Endometrial microvascular endothelial cells (primary cell): ENCODE measurements around the gene KRT2. TPM values are rescaled to one million over a fixed set of nuclear protein-coding genes. Genes with fewer than 3 reads are reported as not detected.

Experiments
- in situ Hi-C: cut with HindIII; loops from 2 replicates; pipeline ENCODE4 v1.10.0; 2017; ENCODE audit warnings: low sequenced_read_pairs, low pct_unique_long_range_greater_than_20kb; ENCODE audit errors: inconsistent ontology term
- total RNA-seq: library from RNA; depleted of rRNA; stranded (reverse); fragments of >200 nt; gene quantifications from one replicate; pipeline ENCODE4 v1.2.3, GENCODE V29; 2015; ENCODE audit errors: inconsistent ontology term

Gene KRT2
- total RNA-seq, 1 donor from 2014 or later, result not detected

GRCh38 chr12:52608826-52609630, 43.0 kb downstream of the KRT2 start:
- in situ Hi-C loops, result no loop called here

GRCh38 chr12:52608161-52608560, 43.9 kb downstream of the KRT2 start:
- in situ Hi-C loops, result no loop called here

GRCh38 chr12:52607314-52607713, 44.7 kb downstream of the KRT2 start:
- in situ Hi-C loops, result no loop called here

GRCh38 chr12:52606581-52607218, 45.3 kb downstream of the KRT2 start:
- in situ Hi-C loops, result no loop called here

GRCh38 chr12:52606096-52606495, 45.9 kb downstream of the KRT2 start:
- in situ Hi-C loops, result no loop called here

GRCh38 chr12:52605542-52605941, 46.5 kb downstream of the KRT2 start:
- in situ Hi-C loops, result no loop called here

- in situ Hi-C loops, result no loop called here
Measured at GRCh38 chr12:52604859-52605258, 47.2 kb downstream of the KRT2 start.

- in situ Hi-C loops, result no loop called here
Measured at GRCh38 chr12:52603314-52603713, 48.7 kb downstream of the KRT2 start.

- in situ Hi-C loops, result no loop called here
Measured at GRCh38 chr12:52602552-52602951, 49.5 kb downstream of the KRT2 start.

- in situ Hi-C loops, result no loop called here
Measured at GRCh38 chr12:52601671-52602070, 50.3 kb downstream of the KRT2 start.

GRCh38 chr12:52600941-52601481, 51.0 kb downstream of the KRT2 start, which contains the start of gene KRT72:
Gene KRT72, minus strand, starts transcription at chr12:52601463. Its CDS starts 11 bp downstream, at chr12:52601452.
- in situ Hi-C loops, result no loop called here

- in situ Hi-C loops, result no loop called here
Measured at GRCh38 chr12:52600475-52600874, 51.5 kb downstream of the KRT2 start.

- in situ Hi-C loops, result no loop called here
Measured at GRCh38 chr12:52600071-52600470, 51.9 kb downstream of the KRT2 start.

- in situ Hi-C loops, result no loop called here
Measured at GRCh38 chr12:52598966-52599365, 53.0 kb downstream of the KRT2 start.

Other genes starting within 250 kb of the KRT2 start
- gene KRT82, start 245.9 kb downstream of the KRT2 start, total RNA-seq, result not detected
- gene KRT75, start 217.8 kb downstream of the KRT2 start, total RNA-seq, result not detected
- not detected for gene KRT6B, start 200.1 kb downstream of the KRT2 start, total RNA-seq
- gene KRT6C, start 178.4 kb downstream of the KRT2 start, total RNA-seq, result not detected
- not detected for gene KRT6A, start 159.0 kb downstream of the KRT2 start, total RNA-seq
- gene KRT5, start 131.8 kb downstream of the KRT2 start, total RNA-seq, result not detected
- not detected for gene KRT71, start 99.1 kb downstream of the KRT2 start, total RNA-seq
- not detected for gene KRT74, start 78.4 kb downstream of the KRT2 start, total RNA-seq
- gene KRT72, start 50.7 kb downstream of the KRT2 start, total RNA-seq, result not detected
- gene KRT73, start 33.7 kb downstream of the KRT2 start, total RNA-seq, result not detected
- gene KRT1, start 28.2 kb upstream of the KRT2 start, total RNA-seq, result not detected
- gene KRT77, start 51.3 kb upstream of the KRT2 start, total RNA-seq, result not detected
- gene KRT76, start 125.1 kb upstream of the KRT2 start, total RNA-seq, result not detected
- not detected for gene KRT3, start 143.9 kb upstream of the KRT2 start, total RNA-seq
- gene KRT4, start 161.9 kb upstream of the KRT2 start, total RNA-seq, result not detected
- not detected for gene KRT79, start 182.1 kb upstream of the KRT2 start, total RNA-seq
- not detected for gene KRT78, start 196.8 kb upstream of the KRT2 start, total RNA-seq